HepG2 (cell line): ENCODE data around the gene CNBD2. TPM values are rescaled to one million over a fixed set of nuclear protein-coding genes. Genes with fewer than 3 reads are reported as not detected.

Source experiments
- AGO2 ChIP-seq: fragments of 200-400 bp; formaldehyde crosslinking; optimal IDR thresholded peaks from 2 replicates; pipeline ENCODE3; 2017; ENCODE audit warnings: mild to moderate bottlenecking, low read depth, low read length, moderate library complexity
- ATF5 ChIP-seq: sonication (generic); formaldehyde crosslinking; IDR thresholded peaks from 2 replicates; pipeline ENCODE4 v1.4.0; 2020; ENCODE audit warnings: mild to moderate bottlenecking, low read depth, missing genetic modification reagents
- CREB1 ChIP-seq, 2 experiments: fragments of 450-650 bp in 1 of 2; IDR thresholded peaks; 2 replicates each; pipeline ENCODE4 v1.6.1; 2016 to 2017; ENCODE audit warnings: control low read depth in 1 of 2, mild to moderate bottlenecking in 1 of 2, missing compliant biosample characterization in 1 of 2, missing genetic modification characterization in 1 of 2
- JUND ChIP-seq: sonication (generic); formaldehyde crosslinking; IDR thresholded peaks from 2 replicates; pipeline ENCODE4 v1.8.0; 2022; ENCODE audit warnings: mild to moderate bottlenecking, missing genetic modification reagents
- KLF12 ChIP-seq: sonication (generic); formaldehyde crosslinking; IDR thresholded peaks from 2 replicates; pipeline ENCODE4 v1.4.0; 2020; ENCODE audit warnings: missing genetic modification reagents, borderline replicate concordance
- SMAD9 ChIP-seq: sonication (generic); formaldehyde crosslinking; IDR thresholded peaks from 2 replicates; pipeline ENCODE4 v1.5.1; 2020; ENCODE audit warnings: mild to moderate bottlenecking, missing genetic modification reagents
- TRAFD1 ChIP-seq: sonication (generic); formaldehyde crosslinking; IDR thresholded peaks from 2 replicates; pipeline ENCODE4 v1.5.1; 2020; ENCODE audit warnings: missing genetic modification reagents, mild to moderate bottlenecking, borderline replicate concordance
- ZBTB10 ChIP-seq: sonication (generic); formaldehyde crosslinking; IDR thresholded peaks from 2 replicates; pipeline ENCODE4 v1.4.0; 2020; ENCODE audit warnings: missing genetic modification reagents, borderline replicate concordance
- ZNF496 ChIP-seq: sonication (generic); formaldehyde crosslinking; IDR thresholded peaks from 2 replicates; pipeline ENCODE4 v1.8.1; 2023; ENCODE audit warnings: mild to moderate bottlenecking, moderate library complexity, missing genetic modification reagents; ENCODE audit not compliant: insufficient replicate concordance
- ZNF646 ChIP-seq: sonication (generic); formaldehyde crosslinking; IDR thresholded peaks from 2 replicates; pipeline ENCODE4 v1.9.0; 2021; ENCODE audit warnings: mild to moderate bottlenecking, missing genetic modification reagents
- ZNF777 ChIP-seq: sonication (generic); formaldehyde crosslinking; IDR thresholded peaks from 2 replicates; pipeline ENCODE4 v1.4.0; 2020; ENCODE audit warnings: missing genetic modification reagents
- polyA plus RNA-seq, 8 experiments: library from polyadenylated mRNA; depleted of rRNA in 3 of 8; stranded (reverse) in 7 of 8; unstranded in 1 of 8; fragments of >200 nt; fragmentation: Illumina TruSeq in 4 of 8; extraction: Trizol in 4 of 8; gene quantifications; 2 replicates each; pipeline versions ENCODE4 v1.2.1 to v1.2.3, GENCODE V29; 2011 to 2016; ENCODE audit warnings: low read depth in 4 of 8, missing spikeins in 1 of 8, mixed read lengths in 1 of 8; ENCODE audit not compliant: insufficient read depth in 1 of 8
- total RNA-seq, 5 experiments: library from RNA; depleted of rRNA; stranded (reverse); fragments of >200 nt; fragmentation: Illumina TruSeq; extraction: Trizol; gene quantifications; 2 replicates each; pipeline ENCODE4 v1.2.3, GENCODE V29; 2016; ENCODE audit warnings: low read depth in 1 of 5
- TF ChIP-seq, protein P1 (sequence below): sonication (generic); formaldehyde crosslinking; IDR thresholded peaks from 2 replicates; pipeline ENCODE4 v1.5.0; 2020; ENCODE audit warnings: missing genetic modification reagents
- TF ChIP-seq, protein P2 (sequence below): IDR thresholded peaks from 2 replicates; pipeline ENCODE4 v1.6.1; 2016; ENCODE audit warnings: missing genetic modification reagents, missing compliant biosample characterization

Gene CNBD2
- total and polyA plus RNA-seq, 2 of the 13 experiments (the other 11 are each of a cell fraction or from before 2014, with no cell fraction given), result 12.4 to 22.8 TPM

GRCh38 chr20:36018208-36018988 is 50.0 kb downstream of the CNBD2 start (continued):
- TF ChIP-seq, protein P1, sequence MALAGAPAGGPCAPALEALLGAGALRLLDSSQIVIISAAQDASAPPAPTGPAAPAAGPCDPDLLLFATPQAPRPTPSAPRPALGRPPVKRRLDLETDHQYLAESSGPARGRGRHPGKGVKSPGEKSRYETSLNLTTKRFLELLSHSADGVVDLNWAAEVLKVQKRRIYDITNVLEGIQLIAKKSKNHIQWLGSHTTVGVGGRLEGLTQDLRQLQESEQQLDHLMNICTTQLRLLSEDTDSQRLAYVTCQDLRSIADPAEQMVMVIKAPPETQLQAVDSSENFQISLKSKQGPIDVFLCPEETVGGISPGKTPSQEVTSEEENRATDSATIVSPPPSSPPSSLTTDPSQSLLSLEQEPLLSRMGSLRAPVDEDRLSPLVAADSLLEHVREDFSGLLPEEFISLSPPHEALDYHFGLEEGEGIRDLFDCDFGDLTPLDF, result no peak
- no peak for TF ChIP-seq SMAD9
- TF ChIP-seq ZNF777, result no peak
- TF ChIP-seq, protein P2, sequence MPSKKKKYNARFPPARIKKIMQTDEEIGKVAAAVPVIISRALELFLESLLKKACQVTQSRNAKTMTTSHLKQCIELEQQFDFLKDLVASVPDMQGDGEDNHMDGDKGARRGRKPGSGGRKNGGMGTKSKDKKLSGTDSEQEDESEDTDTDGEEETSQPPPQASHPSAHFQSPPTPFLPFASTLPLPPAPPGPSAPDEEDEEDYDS (CRISPR knock-in tag), result no peak
- no peak for TF ChIP-seq ZBTB10 (CRISPR knock-in tag)
- TF ChIP-seq JUND (CRISPR knock-in tag), result no peak
- TF ChIP-seq ZNF646 (CRISPR knock-in tag), result no peak
- TF ChIP-seq CREB1 (IDR thresholded peaks at IDR 0.05), result no peak
- TF ChIP-seq CREB1 (CRISPR knock-in tag; IDR thresholded peaks at IDR 0.05), result no peak
- TF ChIP-seq ATF5, result no peak
- TF ChIP-seq TRAFD1, result no peak
- no peak for TF ChIP-seq ZNF496 (CRISPR knock-in tag)
- no peak for TF ChIP-seq AGO2
- no peak for TF ChIP-seq KLF12 (CRISPR knock-in tag)
